NCI-H146 (cell line): ENCODE results near the gene CDKAL1.
"Not testable (repeated sequence)": the region's sequence is repeated elsewhere in the genome, so short reads cannot be mapped to it uniquely, and the experiment has no call there.

ENCODE experiments used
- DNase-seq: peaks from one replicate; lab custom pipeline; 2025; lab: John Stamatoyannopoulos, UW

CDKAL1 gene

GRCh38 chr6:20594299-20594853, 60.1 kb downstream of the CDKAL1 start:
- DNase-seq, result not testable (repeated sequence)

GRCh38 chr6:20599302-20600051, 65.2 kb downstream of the CDKAL1 start:
- DNase-seq, result no peak

- DNase-seq, result no peak
Measured at GRCh38 chr6:20600831-20601230, 66.6 kb downstream of the CDKAL1 start.

- DNase-seq, result no peak
Measured at GRCh38 chr6:20604159-20604558, 69.9 kb downstream of the CDKAL1 start.

GRCh38 chr6:20605061-20605460, 70.8 kb downstream of the CDKAL1 start:
- no peak for DNase-seq

GRCh38 chr6:20605581-20605980, 71.3 kb downstream of the CDKAL1 start:
- no peak for DNase-seq

- DNase-seq, result no peak
Measured at GRCh38 chr6:20606831-20607230, 72.6 kb downstream of the CDKAL1 start.

- DNase-seq, result no peak
Measured at GRCh38 chr6:20608356-20608755, 74.1 kb downstream of the CDKAL1 start.

- no peak for DNase-seq
Measured at GRCh38 chr6:20608905-20609304, 74.6 kb downstream of the CDKAL1 start.

GRCh38 chr6:20609924-20610323, 75.7 kb downstream of the CDKAL1 start:
- not testable (repeated sequence) for DNase-seq

- DNase-seq, result no peak
Measured at GRCh38 chr6:20610636-20611370, 76.5 kb downstream of the CDKAL1 start.

GRCh38 chr6:20617537-20617936, 83.3 kb downstream of the CDKAL1 start:
- DNase-seq, result not testable (repeated sequence)

- DNase-seq, result no peak
Measured at GRCh38 chr6:20620043-20620442, 85.8 kb downstream of the CDKAL1 start.

- DNase-seq, result no peak
Measured at GRCh38 chr6:20623761-20624160, 89.5 kb downstream of the CDKAL1 start.

GRCh38 chr6:20626165-20626564, 91.9 kb downstream of the CDKAL1 start:
- DNase-seq, result no peak

GRCh38 chr6:20629509-20629908, 95.3 kb downstream of the CDKAL1 start:
- DNase-seq, result no peak

GRCh38 chr6:20630136-20630535, 95.9 kb downstream of the CDKAL1 start:
- DNase-seq, result peak; percentile 76

GRCh38 chr6:20630617-20631548, 96.6 kb downstream of the CDKAL1 start:
- peak; percentile 68 for DNase-seq

GRCh38 chr6:20631549-20631924, 97.3 kb downstream of the CDKAL1 start:
- DNase-seq, result no peak

GRCh38 chr6:20632696-20633095, 98.4 kb downstream of the CDKAL1 start:
- no peak for DNase-seq

GRCh38 chr6:20633566-20634340, 99.5 kb downstream of the CDKAL1 start:
- no peak for DNase-seq
